CD4-positive, alpha-beta T cell treated with Interleukin-6 at 100 ng/mL for 8 hours (primary cell): ENCODE results near the gene GCNT2.
"Not testable (repeated sequence)": the region's sequence is repeated elsewhere in the genome, so short reads cannot be mapped to it uniquely, and the experiment has no call there.

Source experiments
- DNase-seq: peaks from one replicate; pipeline ENCODE4 v3.0.0-alpha.2; 2020; ENCODE audit warnings: mixed read lengths, low spot score

Gene GCNT2

GRCh38 chr6:10610289-10610688, 89.1 kb downstream of the GCNT2 start:
- no peak for DNase-seq

DNA sequence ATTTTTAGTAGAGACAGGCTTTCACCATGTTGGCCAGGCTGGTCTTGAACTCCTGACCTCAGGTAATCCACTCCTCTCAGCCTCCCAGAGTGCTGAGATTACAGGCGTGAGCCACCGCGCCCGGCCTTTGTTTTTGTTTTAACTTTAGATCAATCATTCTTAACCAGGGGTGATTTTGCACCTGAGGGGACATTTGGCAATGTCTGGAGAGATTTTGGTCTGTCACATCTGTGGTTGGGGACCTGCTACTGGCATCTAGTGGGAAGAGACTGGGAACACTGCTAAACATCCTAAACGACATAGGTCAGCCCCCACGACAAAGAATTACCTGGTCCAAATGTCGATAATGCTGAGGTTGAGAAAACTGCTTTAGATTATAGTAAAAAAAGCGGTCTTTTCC, 91.0 kb downstream of the GCNT2 start:
- no peak for DNase-seq

- no peak for DNase-seq
Measured at GRCh38 chr6:10613077-10613476, 91.9 kb downstream of the GCNT2 start.

DNA sequence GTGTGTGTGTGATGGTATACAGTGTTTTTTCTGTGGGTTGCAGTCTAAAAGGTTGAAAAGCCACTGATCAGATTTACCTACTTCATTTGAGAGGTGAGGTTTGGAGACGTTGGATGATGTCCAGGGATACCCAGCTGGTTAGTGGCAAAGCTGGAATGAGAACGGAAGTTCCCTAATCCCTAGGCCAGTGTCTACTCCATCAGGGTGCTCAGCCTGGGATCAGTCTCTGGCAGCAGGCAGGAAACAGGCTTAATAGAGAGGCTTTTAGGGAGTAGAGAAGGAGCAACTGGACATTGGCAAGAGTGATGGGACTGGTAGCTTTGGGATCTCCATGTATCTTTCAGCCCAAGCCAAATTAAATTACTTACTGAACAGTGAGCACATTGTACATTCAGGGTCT, 92.6 kb downstream of the GCNT2 start:
- no peak for DNase-seq

GRCh38 chr6:10615675-10616074, 94.5 kb downstream of the GCNT2 start:
- DNase-seq, result no peak

DNA sequence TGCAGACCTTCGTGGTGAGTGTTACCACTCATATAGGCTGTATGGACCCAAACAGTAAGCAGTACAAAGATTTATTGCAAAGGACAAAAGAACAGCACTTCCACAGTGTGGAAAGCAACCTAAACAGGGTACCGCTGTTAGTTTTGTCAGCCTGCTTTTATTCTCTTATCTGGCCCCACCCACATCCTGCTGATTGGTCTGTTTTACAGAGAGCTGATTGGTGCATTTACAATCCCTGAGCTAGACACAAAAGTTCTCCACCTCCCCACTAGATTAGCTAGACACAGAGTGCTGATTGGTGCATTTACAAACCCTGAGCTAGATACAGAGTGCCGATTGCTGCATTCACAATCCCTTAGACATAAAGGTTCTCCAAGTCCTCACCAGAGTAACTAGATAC, 95.1 kb downstream of the GCNT2 start:
- DNase-seq, result not testable (repeated sequence)

DNA sequence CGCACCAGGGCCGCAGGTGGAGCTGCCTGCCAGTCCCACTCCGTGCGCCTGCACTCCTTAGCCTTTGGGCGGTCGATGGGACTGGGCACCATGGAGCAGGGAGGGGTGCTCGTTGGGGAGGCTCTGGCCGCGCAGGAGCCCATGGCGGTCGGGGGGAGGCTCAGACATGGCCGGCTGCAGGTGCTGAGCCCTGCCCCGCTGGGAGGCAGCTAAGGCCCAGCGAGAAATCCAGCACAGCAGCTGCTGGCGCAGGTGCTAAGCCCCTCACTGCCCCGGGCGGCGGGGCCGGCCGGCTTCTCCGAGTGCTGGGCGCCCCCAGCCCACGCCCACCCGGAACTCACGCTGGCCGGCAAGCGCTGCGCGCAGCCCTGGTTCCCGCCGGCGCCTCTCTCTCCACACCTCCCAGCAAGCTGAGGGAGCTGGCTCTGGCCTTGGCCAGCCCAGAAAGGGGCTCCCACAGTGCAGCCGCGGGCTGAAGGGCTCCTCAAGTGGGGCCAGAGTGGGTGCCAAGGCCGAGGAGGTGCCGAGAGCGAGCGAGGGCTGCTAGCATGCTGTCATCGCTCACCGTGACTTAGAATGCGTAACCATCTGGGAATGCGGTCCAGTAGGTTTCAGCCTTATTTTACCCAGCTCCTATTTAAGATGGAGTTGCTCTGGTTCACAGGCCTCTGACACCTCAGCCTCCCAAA, 96.0 kb downstream of the GCNT2 start:
- no peak for DNase-seq

DNA sequence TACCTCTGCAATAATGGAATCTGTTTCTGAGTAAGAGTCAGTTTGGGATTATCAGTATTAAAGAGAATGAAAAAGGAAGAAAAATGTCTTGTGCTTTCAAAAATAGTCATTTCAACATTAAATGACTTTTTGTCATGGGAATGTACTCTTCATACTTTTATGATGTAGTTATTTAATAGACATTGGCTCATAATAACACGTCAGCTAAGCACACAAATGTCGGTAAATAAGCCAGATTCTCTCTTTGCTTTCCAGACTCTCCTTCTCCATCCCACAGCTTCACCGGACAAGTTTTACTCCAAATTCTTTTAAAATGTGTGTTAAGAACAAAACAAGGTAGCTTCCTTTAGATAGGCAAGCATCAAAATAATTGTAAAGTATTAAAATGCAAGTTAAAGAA, 97.3 kb downstream of the GCNT2 start:
- DNase-seq, result no peak

DNA sequence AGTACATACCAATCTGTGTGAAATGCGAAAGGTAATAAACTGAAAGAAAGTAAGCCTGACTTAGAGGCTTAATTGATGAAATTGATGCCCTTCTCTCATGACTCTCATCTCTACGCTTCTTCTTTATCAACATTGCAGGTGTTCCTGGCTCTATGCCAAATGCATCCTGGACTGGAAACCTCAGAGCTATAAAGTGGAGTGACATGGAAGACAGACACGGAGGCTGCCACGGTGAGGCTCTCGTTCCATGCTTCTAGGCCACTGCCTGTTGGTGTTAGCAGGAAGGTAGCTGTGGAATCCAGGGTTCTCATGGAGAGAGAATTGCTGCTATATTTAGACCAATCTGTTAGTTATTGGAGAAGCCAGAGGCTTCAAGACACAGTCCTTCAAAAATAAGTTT, 100.1 kb downstream of the GCNT2 start:
- DNase-seq, result no peak

GRCh38 chr6:10621847-10622246, 100.7 kb downstream of the GCNT2 start:
- DNase-seq, result no peak

DNA sequence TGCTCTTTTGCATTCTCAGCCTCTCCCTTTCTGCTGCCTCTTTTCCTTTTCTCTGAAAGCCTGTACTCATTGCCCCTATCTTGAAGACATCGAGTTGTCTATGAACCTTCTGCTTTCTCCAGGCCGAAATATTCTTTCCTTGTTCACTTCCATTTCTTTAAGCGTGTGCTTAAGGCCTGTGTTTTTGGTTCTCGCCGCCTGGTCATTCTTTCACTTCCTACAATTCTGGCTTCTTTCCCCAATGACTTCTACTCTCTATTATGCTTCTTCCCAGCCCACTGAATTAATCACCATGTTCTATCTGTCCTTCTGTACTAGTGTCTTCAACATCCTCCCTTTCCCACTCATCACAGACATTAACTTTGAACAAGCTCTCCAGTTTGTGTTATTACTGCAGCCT, 103.7 kb downstream of the GCNT2 start:
- no peak for DNase-seq

- DNase-seq, result no peak
Measured at GRCh38 chr6:10626154-10626741, 105.1 kb downstream of the GCNT2 start.

DNA sequence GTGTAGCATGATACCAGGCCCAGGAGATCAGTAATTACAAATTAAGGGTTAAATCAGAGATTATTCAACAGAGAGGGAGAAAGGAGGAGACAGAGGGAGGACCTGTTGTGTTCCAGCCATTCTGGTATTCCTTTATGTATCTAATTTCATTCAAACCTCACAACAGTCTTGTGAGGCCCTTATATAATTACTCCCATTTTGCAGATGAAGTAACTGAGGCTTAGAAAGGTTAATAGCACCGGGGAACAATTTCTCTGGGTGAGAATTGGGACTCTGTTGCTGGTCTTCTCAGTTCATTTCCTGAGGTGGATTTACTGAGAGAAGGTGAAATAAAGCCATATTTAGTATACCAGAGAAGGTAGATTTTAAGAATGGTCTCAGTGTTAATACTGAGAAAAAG, 106.6 kb downstream of the GCNT2 start:
- no peak for DNase-seq

- no peak for DNase-seq
Measured at GRCh38 chr6:10630178-10630577, 109.0 kb downstream of the GCNT2 start.

- no peak for DNase-seq
Measured at GRCh38 chr6:10633216-10633615, 112.1 kb downstream of the GCNT2 start.

GRCh38 chr6:10640412-10640811, 119.3 kb downstream of the GCNT2 start:
- no peak for DNase-seq

GRCh38 chr6:10641528-10641927, 120.4 kb downstream of the GCNT2 start:
- DNase-seq, result no peak

- DNase-seq, result no peak
Measured at GRCh38 chr6:10643201-10643651, 122.1 kb downstream of the GCNT2 start.

DNA sequence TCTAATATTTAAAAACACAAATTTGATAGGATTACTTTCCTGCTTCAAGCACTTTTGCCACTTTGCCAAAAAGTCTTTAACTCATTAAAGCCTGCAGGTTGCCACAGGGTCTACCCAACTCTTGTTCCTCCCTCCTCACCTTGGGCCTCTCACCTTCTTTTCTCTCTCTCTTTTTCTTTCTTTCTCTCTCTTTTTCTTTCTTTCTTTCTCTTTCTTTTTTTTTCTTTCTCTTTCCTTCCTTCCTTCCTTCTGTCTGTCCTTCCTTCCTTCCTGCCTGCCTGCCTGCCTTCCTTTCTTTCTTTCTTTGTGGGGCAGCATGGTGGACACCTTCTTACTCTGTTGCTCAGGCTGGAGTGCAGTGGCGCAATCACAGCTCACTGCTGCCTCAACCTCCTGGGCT, 123.1 kb downstream of the GCNT2 start:
- DNase-seq, result no peak

DNA sequence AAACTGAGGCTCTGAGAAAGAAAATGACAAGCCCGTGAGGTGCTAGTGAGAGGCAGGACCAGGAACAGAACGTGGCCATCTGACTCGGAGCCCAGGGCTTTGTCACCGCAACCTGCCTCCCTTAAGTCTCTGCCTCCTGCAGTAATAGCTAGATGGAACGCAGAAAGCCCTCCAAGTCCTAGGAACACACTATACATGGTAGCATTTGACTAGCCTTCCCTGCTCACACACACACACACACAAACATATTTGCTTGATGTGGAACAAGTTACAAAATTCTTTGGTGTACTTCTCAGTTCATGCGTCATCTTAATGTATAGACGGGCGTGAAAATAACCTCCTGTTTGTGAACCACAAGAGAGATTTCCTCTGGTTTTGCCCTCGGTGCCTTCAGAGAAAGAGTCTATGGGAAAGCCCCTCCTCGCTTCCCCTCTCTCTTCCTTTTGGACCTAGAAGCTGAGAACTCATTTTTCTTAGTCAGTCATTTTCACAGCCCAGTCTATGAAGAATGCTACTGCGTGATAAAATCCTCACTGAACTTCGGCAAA, 134.4 kb downstream of the GCNT2 start:
- DNase-seq, result peak; percentile 1

- DNase-seq, result no peak
Measured at GRCh38 chr6:10658910-10659698, 138.0 kb downstream of the GCNT2 start.

DNA sequence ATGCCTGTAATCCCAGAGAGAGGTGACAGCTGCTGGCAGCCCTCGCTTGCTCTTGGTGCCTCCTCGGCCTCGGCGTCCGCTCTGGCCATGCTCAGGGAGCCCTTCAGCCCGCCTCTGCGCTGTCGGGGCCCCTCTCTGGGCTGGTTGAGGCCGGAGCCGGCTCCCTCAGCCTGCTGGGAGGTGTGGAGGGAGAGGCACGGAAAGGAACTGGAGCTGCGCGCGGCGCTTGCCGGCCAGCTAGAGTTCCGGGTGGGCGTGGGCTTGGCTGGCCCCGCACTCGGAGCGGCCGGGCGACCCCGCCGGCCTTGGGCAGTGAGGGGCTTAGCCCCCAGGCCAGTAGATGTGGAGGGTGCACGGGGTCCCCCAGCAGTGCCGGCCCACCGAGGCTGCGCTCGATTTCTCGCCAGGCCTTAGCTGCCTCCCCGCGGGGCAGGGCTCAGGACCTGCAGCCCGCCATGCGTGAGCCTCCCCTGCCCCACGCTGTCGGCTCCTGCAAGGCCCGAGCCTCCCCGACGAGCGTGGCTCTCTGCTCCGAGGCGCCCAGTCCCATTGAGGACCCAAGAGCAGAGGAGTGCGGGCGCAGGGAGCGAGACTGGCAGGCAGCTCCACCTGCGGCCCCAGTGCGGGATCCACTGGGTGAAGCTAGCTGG, 138.7 kb downstream of the GCNT2 start:
- no peak for DNase-seq
